ENCODE data around the gene RSAD1.
A peak's percentile ranks its signal among the peaks of the same experiment; 100 is the strongest.

RSAD1 gene

DNA sequence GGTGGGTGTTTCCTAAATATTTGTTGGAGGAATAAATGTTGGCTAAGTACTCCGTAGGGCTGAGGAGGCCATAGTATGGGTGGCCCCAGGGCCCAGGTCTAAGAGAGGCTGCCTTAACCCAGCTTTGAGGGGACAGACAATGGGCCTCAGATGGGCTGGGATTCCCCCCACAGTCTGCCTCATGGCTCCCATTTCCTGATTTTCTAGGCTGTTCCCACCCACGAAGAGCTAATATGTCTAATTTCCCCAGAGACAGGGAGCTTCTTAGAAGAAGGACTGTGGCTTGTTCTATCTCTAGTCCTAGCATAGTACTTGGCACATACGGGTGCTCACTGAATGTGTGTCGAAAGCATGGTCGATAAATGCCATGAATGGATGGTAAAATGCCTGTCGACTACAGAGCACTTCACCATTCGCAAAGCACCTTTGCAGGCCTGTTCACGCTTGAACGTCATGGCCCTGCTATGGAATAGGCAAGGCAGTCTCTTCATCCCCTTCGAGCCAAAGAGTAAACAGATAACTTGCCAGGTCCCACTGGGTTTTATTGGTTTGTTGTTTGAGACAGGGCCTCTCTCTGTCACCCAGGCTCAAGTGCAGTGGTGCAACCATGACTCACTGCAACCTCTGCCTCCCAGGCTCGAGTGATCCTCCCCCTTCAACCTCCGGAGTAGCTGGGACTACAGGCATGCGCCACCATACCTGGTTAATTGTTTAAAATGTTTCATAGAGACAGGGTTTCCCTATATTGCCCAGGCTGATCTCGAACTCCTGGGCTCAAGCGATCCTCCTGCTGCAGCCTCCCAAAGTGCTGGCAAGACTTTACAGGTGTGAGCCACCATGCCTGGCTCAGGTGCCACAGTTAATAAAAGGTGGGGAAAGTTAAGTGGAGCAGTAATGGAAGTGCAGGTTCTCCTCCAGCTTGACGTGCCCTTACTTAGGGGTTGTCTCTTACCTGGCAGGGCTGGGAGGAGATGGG lies 19.7 kb upstream of the RSAD1 start:
- H3K27ac ChIP-seq = peak overlapping the region; percentile 5; the same call in 1 of the 2 replicates
- TF ChIP-seq, protein P1, sequence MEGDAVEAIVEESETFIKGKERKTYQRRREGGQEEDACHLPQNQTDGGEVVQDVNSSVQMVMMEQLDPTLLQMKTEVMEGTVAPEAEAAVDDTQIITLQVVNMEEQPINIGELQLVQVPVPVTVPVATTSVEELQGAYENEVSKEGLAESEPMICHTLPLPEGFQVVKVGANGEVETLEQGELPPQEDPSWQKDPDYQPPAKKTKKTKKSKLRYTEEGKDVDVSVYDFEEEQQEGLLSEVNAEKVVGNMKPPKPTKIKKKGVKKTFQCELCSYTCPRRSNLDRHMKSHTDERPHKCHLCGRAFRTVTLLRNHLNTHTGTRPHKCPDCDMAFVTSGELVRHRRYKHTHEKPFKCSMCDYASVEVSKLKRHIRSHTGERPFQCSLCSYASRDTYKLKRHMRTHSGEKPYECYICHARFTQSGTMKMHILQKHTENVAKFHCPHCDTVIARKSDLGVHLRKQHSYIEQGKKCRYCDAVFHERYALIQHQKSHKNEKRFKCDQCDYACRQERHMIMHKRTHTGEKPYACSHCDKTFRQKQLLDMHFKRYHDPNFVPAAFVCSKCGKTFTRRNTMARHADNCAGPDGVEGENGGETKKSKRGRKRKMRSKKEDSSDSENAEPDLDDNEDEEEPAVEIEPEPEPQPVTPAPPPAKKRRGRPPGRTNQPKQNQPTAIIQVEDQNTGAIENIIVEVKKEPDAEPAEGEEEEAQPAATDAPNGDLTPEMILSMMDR (conservative IDR thresholded peaks at IDR 0.05) = no peak
- TF ChIP-seq ZFX (IDR thresholded peaks at IDR 0.05) = no peak

DNA sequence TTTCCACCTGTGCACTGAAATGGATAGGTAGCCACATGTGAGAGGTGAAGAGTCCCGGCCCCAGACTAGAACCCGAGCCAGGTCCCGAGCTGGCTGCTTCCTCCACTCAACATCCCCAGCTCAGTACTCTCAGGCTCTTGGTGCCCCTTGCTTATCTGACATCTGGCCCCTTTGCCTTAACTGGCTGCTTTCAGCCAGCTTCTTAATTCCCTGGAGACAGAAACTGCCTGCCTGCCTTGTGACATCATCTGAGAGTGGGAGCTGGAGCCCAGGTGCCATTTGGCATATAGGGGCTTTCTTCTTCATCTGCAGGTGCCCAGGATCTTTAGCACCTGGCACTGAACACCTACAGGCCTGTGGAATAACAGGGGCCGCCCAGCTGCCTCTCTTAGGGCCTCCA lies 18.9 kb upstream of the RSAD1 start:
- TF ChIP-seq, protein P1 (conservative IDR thresholded peaks at IDR 0.05) = no peak
- no peak for TF ChIP-seq ZFX (IDR thresholded peaks at IDR 0.05)
- H3K27ac ChIP-seq = peak overlapping the region; percentile 5; the same call in 1 of the 2 replicates

DNA sequence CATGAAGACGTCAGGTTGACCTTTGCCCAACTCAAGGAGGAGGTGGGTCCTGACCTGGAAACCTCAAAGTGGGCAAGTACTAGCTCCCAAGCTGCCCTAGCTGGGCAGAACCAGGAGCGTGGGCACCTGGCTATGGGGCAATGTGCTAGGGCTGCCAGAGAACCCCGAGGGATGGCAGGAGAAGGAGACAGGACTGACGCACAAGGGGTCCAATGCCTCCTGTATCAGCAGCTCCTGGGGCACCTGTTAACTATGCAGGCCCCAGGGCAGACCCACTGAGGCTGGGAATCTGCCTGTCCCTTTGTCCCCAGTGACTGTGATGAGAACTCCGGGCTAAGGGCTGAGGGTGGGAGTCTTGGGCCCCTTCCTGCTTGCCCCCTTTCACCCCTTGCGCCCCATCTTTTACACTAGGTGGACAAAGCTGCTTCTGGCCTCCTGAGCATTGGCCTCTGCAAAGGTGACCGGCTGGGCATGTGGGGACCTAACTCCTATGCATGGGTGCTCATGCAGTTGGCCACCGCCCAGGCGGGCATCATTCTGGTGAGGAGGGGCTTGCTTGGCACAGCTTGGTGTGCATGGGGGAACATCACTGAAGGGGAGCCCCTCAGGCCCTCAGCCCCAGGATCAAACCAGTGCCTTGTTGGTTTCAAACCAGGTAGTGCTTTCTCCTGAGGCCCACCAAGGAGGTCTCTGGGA lies 17.7 kb upstream of the RSAD1 start:
- H3K27ac ChIP-seq = no peak overlapping the region

DNA sequence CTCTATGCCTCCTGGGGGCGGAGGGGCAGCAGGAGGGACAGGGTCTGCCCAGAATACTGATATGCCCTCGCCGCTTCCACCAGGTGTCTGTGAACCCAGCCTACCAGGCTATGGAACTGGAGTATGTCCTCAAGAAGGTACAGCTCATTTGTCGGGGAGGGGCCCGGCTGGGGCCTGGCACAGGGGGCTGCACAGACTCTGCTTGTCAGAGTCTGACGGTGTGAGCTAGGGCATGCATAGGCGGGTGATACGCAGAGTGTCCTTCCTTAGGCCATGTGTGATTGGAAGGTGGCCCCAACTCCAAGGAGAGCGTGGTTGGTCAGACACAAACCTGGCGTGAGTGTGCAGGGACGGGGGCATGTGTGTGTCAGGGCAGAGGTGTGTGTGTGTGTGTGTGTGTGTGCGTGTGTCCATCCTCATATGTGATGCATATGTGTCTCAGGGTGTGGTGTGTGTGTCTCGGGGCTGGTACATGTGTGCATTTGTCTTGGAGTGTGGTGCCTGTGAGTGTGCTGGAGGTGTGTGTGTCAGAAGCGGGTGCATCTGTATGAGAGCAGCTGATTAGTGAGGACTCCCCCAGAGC lies 17.0 kb upstream of the RSAD1 start:
- TF ChIP-seq ZFX (IDR thresholded peaks at IDR 0.05) = no peak
- TF ChIP-seq, protein P1 (conservative IDR thresholded peaks at IDR 0.05) = no peak
- no peak overlapping the region for H3K27ac ChIP-seq

More for the DNA sequence above, 17.7 kb upstream of the RSAD1 start:
- no peak for TF ChIP-seq ZFX (IDR thresholded peaks at IDR 0.05)
- TF ChIP-seq, protein P1 (conservative IDR thresholded peaks at IDR 0.05) = no peak

DNA sequence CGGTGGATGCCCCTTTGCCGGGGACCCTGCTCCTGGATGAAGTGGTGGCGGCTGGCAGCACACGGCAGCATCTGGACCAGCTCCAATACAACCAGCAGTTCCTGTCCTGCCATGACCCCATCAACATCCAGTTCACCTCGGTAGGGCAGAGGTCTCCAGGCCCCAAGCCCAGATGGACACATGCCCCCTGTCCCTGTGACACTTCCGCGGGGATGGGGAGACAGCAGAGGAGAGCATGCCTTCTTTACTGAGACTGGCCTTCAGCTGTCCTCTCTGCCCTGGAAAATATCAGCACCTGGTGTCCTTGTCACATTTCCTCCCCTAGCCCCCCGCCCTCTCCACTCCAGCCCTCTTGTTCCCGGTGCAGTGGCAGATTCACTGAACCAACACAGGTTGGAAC lies 16.2 kb upstream of the RSAD1 start:
- TF ChIP-seq ZFX (IDR thresholded peaks at IDR 0.05) = no peak
- TF ChIP-seq, protein P1 (conservative IDR thresholded peaks at IDR 0.05) = no peak

DNA sequence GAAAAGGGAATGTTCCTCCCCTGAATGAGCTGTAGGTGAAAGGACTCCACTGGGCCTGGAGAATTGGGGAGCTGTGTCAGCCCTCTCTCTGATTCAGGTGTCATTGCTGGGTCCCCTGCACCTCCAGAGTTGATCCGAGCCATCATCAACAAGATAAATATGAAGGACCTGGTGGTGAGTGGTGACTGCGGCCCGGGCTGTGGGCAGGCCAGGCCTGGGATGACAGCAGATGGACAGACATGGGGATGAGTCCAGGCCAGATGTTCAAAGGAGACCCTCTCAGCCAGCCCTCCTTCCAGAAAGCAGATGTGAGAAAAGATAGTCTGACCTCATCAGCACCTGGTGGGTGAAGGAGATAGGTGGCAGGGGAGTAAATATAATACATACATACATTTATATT lies 14.5 kb upstream of the RSAD1 start:
- H3K27ac ChIP-seq = no peak overlapping the region
- TF ChIP-seq ZFX (IDR thresholded peaks at IDR 0.05) = no peak
- TF ChIP-seq, protein P1 (conservative IDR thresholded peaks at IDR 0.05) = no peak

More for the DNA sequence above, 16.2 kb upstream of the RSAD1 start:
- H3K27ac ChIP-seq = no peak overlapping the region

All from C4-2B (cell line).